ENCODE results near the gene PTPRG.

GRCh38 chr3:62035402-62036057, 474.2 kb downstream of the PTPRG start:
- TF ChIP-seq, protein P1, sequence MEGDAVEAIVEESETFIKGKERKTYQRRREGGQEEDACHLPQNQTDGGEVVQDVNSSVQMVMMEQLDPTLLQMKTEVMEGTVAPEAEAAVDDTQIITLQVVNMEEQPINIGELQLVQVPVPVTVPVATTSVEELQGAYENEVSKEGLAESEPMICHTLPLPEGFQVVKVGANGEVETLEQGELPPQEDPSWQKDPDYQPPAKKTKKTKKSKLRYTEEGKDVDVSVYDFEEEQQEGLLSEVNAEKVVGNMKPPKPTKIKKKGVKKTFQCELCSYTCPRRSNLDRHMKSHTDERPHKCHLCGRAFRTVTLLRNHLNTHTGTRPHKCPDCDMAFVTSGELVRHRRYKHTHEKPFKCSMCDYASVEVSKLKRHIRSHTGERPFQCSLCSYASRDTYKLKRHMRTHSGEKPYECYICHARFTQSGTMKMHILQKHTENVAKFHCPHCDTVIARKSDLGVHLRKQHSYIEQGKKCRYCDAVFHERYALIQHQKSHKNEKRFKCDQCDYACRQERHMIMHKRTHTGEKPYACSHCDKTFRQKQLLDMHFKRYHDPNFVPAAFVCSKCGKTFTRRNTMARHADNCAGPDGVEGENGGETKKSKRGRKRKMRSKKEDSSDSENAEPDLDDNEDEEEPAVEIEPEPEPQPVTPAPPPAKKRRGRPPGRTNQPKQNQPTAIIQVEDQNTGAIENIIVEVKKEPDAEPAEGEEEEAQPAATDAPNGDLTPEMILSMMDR (IDR thresholded peaks at IDR 0.05; ENCODE audit: low read depth, low read length, poor library complexity, severe bottlenecking) = no peak
- TF ChIP-seq EZH2phosphoT487 (IDR thresholded peaks at IDR 0.05; ENCODE audit: borderline replicate concordance, low read length) = no peak

Measured in DOHH2 (cell line).